K562 (cell line): ENCODE measurements around the gene COL9A3. TPM values are rescaled to one million over a fixed set of nuclear protein-coding genes. Genes with fewer than 3 reads are reported as not detected.

Experiments used
- ATAC-seq: fragments of 200-7000 bp; cut with Tn5 transposase; 3 replicates; pipeline ENCODE4 v1.9.1; 2020; ENCODE audit warnings: moderate library complexity
- BruUV-seq: library from RNA; stranded (reverse); fragments of 400-500 nt; replicated peaks from 2 replicates; lab custom pipeline; 2021; lab: Mats Ljungman, UMichigan
- CTCF ChIA-PET: fragments of 300-600 bp; formaldehyde crosslinking; extraction: SDS; loops from one replicate; lab custom pipeline; 2021; ENCODE audit warnings: low intra/inter-chr PET ratio; lab: Yijun Ruan, JAX
- POLR2A ChIA-PET: fragments of 300-600, 350-650 bp; sonication (Branson Sonifier 250); formaldehyde crosslinking; extraction: SDS; loops from one replicate; lab custom pipeline; 2021; ENCODE audit warnings: antibody characterized with exemption, inconsistent platforms; lab: Yijun Ruan, JAX
- DNase-seq, 4 experiments: peaks; one replicate each; pipeline versions ENCODE4 v3.0.0 to v3.0.0-alpha.2; 2011 to 2018; ENCODE audit warnings: low spot score in 3 of 4, mixed read lengths in 3 of 4; ENCODE audit errors: extremely low read depth in 1 of 4
- FAIRE-seq: peaks from 2 replicates; lab custom pipeline; 2011; peaks lifted over from hg19 to GRCh38; lab: Jason Lieb, UNC
- H2AFZ ChIP-seq: 2 replicates; pipeline ENCODE4 v1.6.0; 2011; ENCODE audit warnings: low read depth, low read length, control low read depth, inconsistent platforms
- H3K27ac ChIP-seq: fragments of 200-600 bp; 3 replicates; pipeline ENCODE4 v1.8.0; 2011; ENCODE audit warnings: low read depth, mild to moderate bottlenecking, control low read depth, inconsistent platforms, low read length, moderate library complexity, mixed read lengths; ENCODE audit errors: extremely low read depth
- H3K27me3 ChIP-seq, 2 experiments: fragments of 300-600 bp in 1 of 2; 2 replicates in 1 of 2; 3 replicates in 1 of 2; pipeline versions ENCODE4 v1.6.0 to v1.8.0; 2011; ENCODE audit warnings: inconsistent platforms in 2 of 2, low read length in 2 of 2, mild to moderate bottlenecking in 1 of 2, mixed read lengths in 1 of 2, moderate library complexity in 1 of 2; ENCODE audit not compliant: control insufficient read depth in 2 of 2, insufficient read depth in 2 of 2
- H3K36me3 ChIP-seq: fragments of 300-600 bp; 3 replicates; pipeline ENCODE4 v1.8.0; 2011; ENCODE audit warnings: mild to moderate bottlenecking, low read length, inconsistent platforms; ENCODE audit not compliant: control insufficient read depth, insufficient read depth
- H3K4me1 ChIP-seq, 2 experiments: fragments of 200-600 bp in 1 of 2; replicated peaks in 1 of 2; 2 replicates in 1 of 2; 3 replicates in 1 of 2; pipeline versions ENCODE4 v1.5.1 to v1.8.0; 2011; ENCODE audit warnings: inconsistent platforms in 2 of 2, low read length in 2 of 2, mild to moderate bottlenecking in 1 of 2, mixed read lengths in 1 of 2, moderate library complexity in 1 of 2; ENCODE audit not compliant: control insufficient read depth in 2 of 2, insufficient read depth in 2 of 2
- H3K4me2 ChIP-seq: 2 replicates; pipeline ENCODE4 v1.6.1; 2011; ENCODE audit warnings: low read length, control low read depth, inconsistent platforms, mixed read lengths; ENCODE audit not compliant: insufficient read depth
- H3K4me3 ChIP-seq: fragments of 200-600 bp; sonication (generic), shearing (Covaris generic); 2 replicates; pipeline ENCODE4 v1.5.1; 2016; ENCODE audit warnings: control low read depth, inconsistent platforms
- H3K79me2 ChIP-seq: fragments of 200-600 bp; 3 replicates; pipeline ENCODE4 v1.8.0; 2011; ENCODE audit warnings: low read length, inconsistent platforms; ENCODE audit not compliant: control insufficient read depth, insufficient read depth
- H3K9ac ChIP-seq, 2 experiments: 2 replicates each; pipeline versions ENCODE4 v1.6.0 to v1.6.1; 2011; ENCODE audit warnings: low read depth in 2 of 2, low read length in 2 of 2, control low read depth in 1 of 2, inconsistent platforms in 1 of 2, mild to moderate bottlenecking in 1 of 2, mixed read lengths in 1 of 2; ENCODE audit not compliant: insufficient read depth in 1 of 2
- H3K9me1 ChIP-seq: one replicate; pipeline ENCODE4 v1.6.0; 2011; ENCODE audit warnings: inconsistent platforms, mild to moderate bottlenecking, low read length, moderate library complexity; ENCODE audit not compliant: control insufficient read depth, insufficient read depth
- H3K9me3 ChIP-seq: replicated peaks from 2 replicates; pipeline ENCODE4 v1.5.1; 2011; ENCODE audit warnings: low read depth, low read length, inconsistent platforms; ENCODE audit not compliant: control insufficient read depth, insufficient read depth
- H4K20me1 ChIP-seq: replicated peaks from 2 replicates; pipeline ENCODE4 v1.6.1; 2011; ENCODE audit warnings: low read length, inconsistent platforms, mixed read lengths; ENCODE audit not compliant: control insufficient read depth, insufficient read depth
- CGGBP1 ChIP-seq: fragments of 250-450 bp; sonication (Bioruptor Pico); IDR thresholded peaks from 2 replicates; pipeline ENCODE4 v1.9.0; 2021; ENCODE audit warnings: mild to moderate bottlenecking
- KLF10 ChIP-seq: fragments of 250-450 bp; sonication (Bioruptor Pico); IDR thresholded peaks from 2 replicates; pipeline ENCODE4 v1.6.1; 2021; ENCODE audit warnings: matching md5 sums
- NFIC ChIP-seq: fragments of 450-650 bp; IDR thresholded peaks from 2 replicates; pipeline ENCODE4 v1.6.1; 2017; ENCODE audit warnings: mild to moderate bottlenecking, inconsistent platforms
- NFYB ChIP-seq: IDR thresholded peaks from 2 replicates; pipeline ENCODE4 v1.6.1; 2011; ENCODE audit warnings: mild to moderate bottlenecking, moderate library complexity; ENCODE audit not compliant: insufficient read length; ENCODE audit errors: extremely low read depth
- SRSF7 ChIP-seq: fragments of 200-400 bp; formaldehyde crosslinking; optimal IDR thresholded peaks from 2 replicates; pipeline ENCODE3; 2017; ENCODE audit warnings: mild to moderate bottlenecking, low read depth, low read length
- WGBS: fragments of 100-300 bp; shearing (Covaris generic); methylation state at CpG from one replicate; pipeline ENCODE4 v1.1.6; 2016; ENCODE audit warnings: low coverage, mixed read lengths; ENCODE audit not compliant: insufficient coverage; ENCODE audit errors: missing lambda C conversion rate; 5-methylcytosine and 5-hydroxymethylcytosine counted together
- in situ Hi-C: fragments of 300-500 bp; cut with MboI; formaldehyde crosslinking; loops from 4 replicates; pipeline ENCODE4 v1.15.0; 2018; ENCODE audit warnings: inconsistent platforms, mixed read lengths
- intact Hi-C: fragments of 100-400 bp; cut with micrococcal nuclease; formaldehyde crosslinking; loops from 2 replicates; pipeline ENCODE4 v1.14.2; 2022
- polyA plus RNA-seq, 8 experiments: library from polyadenylated mRNA; depleted of rRNA in 4 of 8; stranded (reverse) in 5 of 8; unstranded in 3 of 8; fragments of >200 nt; fragmentation: Nextera tagmentation in 2 of 8; fragmentation: Illumina TruSeq in 1 of 8; extraction: Ambion mirVana in 2 of 8; extraction: Trizol in 1 of 8; gene quantifications; 2 replicates each; pipeline versions ENCODE4 v1.2.1 to v1.2.3, GENCODE V29; 2011 to 2014; ENCODE audit warnings: inconsistent platforms in 1 of 8, missing spikeins in 1 of 8
- total RNA-seq, 7 experiments: library from RNA; depleted of rRNA in 6 of 7; stranded (reverse); fragments of >200 nt in 6 of 7; fragmentation: Illumina TruSeq in 2 of 7; extraction: Trizol in 2 of 7; gene quantifications; 2 replicates each; pipeline versions ENCODE4 v1.2.1 to v1.2.3, GENCODE V29; 2011 to 2021; ENCODE audit warnings: low replicate concordance in 1 of 7
- TF ChIP-seq, protein P1 (sequence below): fragments of 450-650 bp; IDR thresholded peaks from 2 replicates; pipeline ENCODE4 v1.6.1; 2018; ENCODE audit warnings: mild to moderate bottlenecking, low read depth; ENCODE audit not compliant: partially characterized antibody

COL9A3 gene
- total and polyA plus RNA-seq, 9 of the 15 experiments (the other 6 are each of a cell fraction or from before 2014, with no cell fraction given), result 0.14 to 3.6 (median 0.88) TPM; not detected in 1

- TF ChIP-seq, protein P1, sequence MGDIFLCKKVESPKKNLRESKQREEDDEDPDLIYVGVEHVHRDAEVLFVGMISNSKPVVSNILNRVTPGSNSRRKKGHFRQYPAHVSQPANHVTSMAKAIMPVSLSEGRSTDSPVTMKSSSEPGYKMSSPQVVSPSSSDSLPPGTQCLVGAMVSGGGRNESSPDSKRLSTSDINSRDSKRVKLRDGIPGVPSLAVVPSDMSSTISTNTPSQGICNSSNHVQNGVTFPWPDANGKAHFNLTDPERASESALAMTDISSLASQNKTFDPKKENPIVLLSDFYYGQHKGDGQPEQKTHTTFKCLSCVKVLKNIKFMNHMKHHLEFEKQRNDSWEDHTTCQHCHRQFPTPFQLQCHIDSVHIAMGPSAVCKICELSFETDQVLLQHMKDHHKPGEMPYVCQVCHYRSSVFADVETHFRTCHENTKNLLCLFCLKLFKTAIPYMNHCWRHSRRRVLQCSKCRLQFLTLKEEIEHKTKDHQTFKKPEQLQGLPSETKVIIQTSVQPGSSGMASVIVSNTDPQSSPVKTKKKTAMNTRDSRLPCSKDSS, result no peak
- TF ChIP-seq CGGBP1 (CRISPR knock-in tag) (no peak), NFYB (peak; percentile 33), SRSF7 (no peak)
- TF ChIP-seq, all 486 proteins: peak for 6
These were observed 34.5 kb upstream of the COL9A3 start (continued) for GRCh38 chr20:62782149-62782892.

DNA sequence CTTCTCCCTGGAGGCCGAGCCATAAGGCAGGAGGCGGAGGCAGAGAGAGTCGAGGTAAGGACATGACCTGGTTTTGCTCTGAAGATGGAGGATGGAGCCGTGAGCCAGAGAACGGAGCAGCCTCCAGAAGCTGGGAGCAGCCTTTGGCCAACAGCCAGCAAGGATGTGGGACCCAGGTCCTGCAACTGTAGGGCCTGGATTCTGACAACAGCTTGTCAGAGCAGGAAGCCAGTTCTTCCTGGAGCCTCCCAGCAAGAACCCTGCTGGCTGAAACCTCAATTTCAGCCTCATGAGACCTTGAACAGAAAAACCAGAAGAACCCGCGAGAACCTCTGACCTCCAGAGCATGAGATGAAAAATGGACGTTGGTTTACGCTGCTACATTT lies 34.0 kb upstream of the COL9A3 start:
- WGBS, result 45% methylated on average over 9 of the region's 9 CpGs
- H3K36me3 ChIP-seq, result no peaks in the 10 kb centered on the region
- no peaks in the 10 kb centered on the region for H3K27me3 ChIP-seq
- H3K4me2 ChIP-seq, result no peak overlapping the region
- no peak overlapping the region for H3K9ac ChIP-seq
- DNase-seq, result no peak
- no peaks in the 10 kb centered on the region for H3K9me1 ChIP-seq
- no peaks in the 10 kb centered on the region for H3K9me3 ChIP-seq
- intact Hi-C loops, result no loop called here
- in situ Hi-C loops, result no loop called here
- H3K27ac ChIP-seq, result no peak overlapping the region
- peak overlapping the region; percentile 12; the same call in 1 of the 2 replicates for H2AFZ ChIP-seq
- ATAC-seq, result no peak
- no peak overlapping the region for H3K4me3 ChIP-seq
- BruUV-seq, result no TSS peak
- ChIA-PET CTCF (no interaction called here), POLR2A (interaction anchor here (0.6 to 0.7 kb wide), 2 partner anchors 13 to 72 kb away, joined by 3 read pairs; no protein-coding TSS in a partner anchor)
- H3K79me2 ChIP-seq, result no peaks in the 10 kb centered on the region
- TF ChIP-seq KLF10 (no peak), NFIC (peak; percentile 40; the same call in 1 of the 2 replicates)
- FAIRE-seq, result peak; percentile 23
- peaks cover 0 to 35% of the 10 kb centered on the region in 2 experiments; a peak in 3 of 5 replicates for H3K4me1 ChIP-seq
- no peaks in the 10 kb centered on the region for H4K20me1 ChIP-seq
